Measurements from ENCODE around the gene STK38.
"Not testable (repeated sequence)": the region's sequence is repeated elsewhere in the genome, so short reads cannot be mapped to it uniquely, and the experiment has no call there.

STK38 gene

DNA sequence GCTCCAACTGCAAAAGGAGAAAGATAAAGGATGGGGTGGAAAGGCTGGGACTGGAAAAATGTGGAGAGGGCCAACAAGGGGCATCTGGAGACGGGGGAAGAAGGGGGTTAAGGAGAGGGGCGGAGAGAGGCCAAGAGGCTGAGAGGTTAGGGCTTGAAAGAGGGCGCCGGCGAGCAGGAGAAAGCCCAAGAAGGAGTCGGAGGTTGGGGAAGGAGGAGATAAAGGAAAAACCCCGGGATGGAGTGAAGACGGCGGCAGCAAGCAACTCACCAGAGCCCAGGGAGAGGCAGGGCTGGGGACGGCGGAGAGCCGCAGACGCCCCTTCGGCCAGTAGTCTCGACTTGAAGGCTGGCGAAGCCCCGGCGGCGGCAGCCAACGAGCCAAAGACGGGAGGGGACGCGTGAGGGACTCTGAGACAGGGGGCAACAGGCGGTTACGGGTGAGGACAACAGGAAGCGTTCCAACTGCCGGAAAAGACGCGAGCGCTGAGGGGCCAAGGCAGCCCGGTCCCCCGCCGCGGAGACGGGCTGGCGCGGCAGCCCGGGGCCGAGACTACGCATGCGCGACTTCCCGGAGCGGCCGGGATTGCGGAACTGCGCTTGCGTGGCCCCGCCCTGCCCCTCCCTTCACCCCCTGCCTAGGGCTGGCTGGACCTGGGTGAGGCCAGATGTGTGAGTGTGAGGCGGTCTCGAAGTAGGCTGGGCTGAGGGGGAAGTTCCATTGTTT, at the start of gene STK38:
Gene STK38, minus strand, starts transcription at position 560 of the 726 bp plus-strand sequence. CDS start 7,277 bp downstream, outside the sequence.
- in situ Hi-C loops (cut with MboI; ENCODE audit: low sequenced_read_pairs) = no loop called here

DNA sequence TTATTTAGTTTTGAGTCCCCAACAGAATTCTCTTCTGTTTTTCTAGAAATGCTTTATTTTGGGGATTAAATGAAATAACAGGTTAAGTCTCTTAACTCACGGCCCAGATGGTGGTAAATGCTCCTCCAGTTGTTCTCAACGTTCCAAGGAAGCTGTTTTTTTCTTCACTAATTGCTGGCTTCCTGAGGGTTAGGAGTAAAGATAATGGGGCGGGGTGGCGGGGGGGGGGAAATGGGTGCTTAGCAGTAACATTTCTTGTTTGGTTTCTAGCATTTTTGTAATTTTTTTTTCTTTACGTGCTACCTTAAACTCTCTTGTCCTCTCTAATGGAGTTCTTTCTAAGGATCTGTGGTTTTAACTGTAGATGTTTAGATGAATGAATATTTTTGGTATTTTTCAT, 49.1 kb upstream of the STK38 start:
- in situ Hi-C loops (cut with MboI; ENCODE audit: low sequenced_read_pairs) = no loop called here

DNA sequence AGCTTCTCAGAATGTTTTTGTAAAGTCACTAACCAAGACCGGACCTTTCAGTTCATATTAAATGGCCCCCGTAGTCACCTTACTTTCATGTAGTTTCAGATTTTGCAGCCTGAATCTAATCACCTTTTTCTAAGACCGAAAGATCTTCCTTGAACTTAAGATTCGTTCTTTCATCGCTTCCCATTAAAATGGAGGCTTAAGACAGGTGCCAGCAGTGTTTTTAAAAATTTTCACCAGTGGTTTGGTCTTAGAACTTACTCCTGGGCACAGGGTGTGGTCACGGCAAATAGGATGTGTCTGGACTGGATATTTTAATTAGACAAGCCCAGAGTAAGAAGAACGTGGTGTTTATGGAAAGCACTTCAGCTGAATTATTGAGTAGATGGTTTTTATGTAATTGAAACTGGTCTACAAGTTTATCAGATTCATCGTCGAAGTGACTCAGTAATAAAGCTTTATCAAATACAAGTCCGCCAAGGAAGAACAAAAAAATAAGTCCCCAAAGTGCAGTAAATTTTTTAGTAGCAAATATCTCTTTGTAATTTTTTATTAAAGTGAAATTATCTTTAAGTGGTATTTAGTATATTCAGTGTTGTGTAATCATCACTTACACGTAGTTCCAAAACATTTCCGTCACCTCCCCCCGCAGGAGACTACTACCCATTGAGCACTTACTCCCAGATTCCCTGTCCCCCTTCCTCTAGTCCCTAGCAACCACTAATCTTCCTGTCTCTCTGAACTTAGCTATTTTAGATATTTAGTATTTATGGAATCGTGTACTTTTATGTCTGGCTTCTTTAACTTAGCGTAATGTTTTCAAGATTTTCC, 47.8 kb upstream of the STK38 start:
- in situ Hi-C loops (cut with MboI; ENCODE audit: low sequenced_read_pairs) = no loop called here

DNA sequence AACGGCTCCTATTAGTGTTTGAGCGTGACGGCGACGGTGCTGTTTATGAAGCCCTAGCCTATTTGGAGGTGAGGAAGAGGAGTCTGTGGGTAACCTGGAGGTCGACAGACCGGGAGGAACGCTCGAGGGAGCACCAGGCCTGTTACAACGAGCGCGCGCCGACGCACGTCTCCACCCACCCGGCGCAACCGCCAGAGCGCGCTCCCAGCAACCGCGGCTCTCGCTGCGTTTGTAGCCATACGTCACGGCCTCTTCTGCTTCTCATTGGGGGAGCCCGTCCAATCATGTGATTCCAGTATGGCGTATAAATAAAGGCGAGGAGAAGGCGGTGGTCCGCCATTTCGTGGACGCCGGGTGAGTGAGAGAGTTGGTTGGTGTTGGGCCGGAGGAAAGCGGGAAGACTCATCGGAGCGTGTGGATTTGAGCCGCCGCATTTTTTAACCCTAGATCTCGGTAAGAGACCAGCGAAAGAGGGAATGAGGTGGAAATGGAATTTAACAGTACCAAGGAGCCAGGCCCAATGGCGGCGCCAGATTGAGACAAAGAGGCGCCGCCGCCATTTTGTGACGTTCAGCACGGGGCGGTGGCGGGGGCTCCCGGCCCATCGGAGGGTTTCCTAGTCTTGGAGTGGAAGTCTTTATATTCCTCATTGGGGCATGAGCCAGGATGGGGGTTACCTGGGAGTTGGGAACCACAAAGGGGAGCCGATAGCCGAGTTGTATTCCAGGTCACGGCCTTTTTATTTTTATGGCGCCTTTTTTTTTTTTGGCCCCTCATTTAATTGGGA, 46.9 kb upstream of the STK38 start, which contains the start of gene SRSF3:
Gene SRSF3, plus strand, starts transcription at position 334 of the 787 bp plus-strand sequence. CDS start 2,401 bp downstream, outside the sequence.
- in situ Hi-C loops (cut with MboI; ENCODE audit: low sequenced_read_pairs) = no loop called here

DNA sequence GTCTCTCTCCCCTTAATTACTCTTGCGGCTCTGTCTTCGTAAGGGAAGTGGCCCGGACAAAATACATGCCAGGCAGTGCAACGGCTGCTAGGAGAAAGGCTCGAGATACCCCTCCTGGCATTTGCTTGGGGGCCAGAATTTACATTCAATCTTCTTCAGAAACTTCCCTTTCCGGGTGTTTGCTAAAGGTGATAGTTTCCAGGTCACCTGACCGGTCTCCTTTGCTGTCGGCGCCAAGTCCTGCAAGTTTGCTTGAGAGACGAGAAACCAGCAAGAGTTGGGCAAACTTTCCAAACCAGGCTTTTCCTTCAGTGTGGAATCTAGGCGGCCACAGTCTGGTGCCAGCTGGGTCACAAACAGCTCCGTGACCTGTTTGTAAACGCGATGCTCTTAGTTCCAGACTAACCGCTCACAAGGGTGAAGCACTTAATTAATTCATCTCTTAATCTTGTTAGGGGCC, 46.3 kb upstream of the STK38 start:
- in situ Hi-C loops (cut with MboI; ENCODE audit: low sequenced_read_pairs) = no loop called here

DNA sequence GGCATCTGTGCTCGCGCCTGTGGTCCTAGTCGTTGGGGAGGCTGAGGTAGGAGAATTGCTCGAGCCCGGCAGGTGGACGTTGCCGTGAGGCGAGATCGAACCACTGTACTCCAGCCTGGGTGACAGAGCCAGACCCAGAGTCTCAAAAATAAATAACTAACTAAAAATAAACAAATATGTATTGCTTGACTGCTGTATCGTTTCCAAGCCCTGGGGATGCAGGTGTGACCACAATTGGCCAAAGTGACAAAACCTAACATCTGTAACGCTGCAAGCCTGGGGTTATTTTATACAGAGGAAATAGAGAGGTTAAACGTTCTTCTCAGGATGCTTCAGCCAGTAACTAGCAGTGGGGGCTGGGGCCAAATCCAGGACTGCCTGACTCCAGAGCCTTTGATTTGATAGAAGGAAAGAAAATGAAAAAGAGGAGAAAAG, 45.0 kb upstream of the STK38 start:
- in situ Hi-C loops (cut with MboI; ENCODE audit: low sequenced_read_pairs) = no loop called here

DNA sequence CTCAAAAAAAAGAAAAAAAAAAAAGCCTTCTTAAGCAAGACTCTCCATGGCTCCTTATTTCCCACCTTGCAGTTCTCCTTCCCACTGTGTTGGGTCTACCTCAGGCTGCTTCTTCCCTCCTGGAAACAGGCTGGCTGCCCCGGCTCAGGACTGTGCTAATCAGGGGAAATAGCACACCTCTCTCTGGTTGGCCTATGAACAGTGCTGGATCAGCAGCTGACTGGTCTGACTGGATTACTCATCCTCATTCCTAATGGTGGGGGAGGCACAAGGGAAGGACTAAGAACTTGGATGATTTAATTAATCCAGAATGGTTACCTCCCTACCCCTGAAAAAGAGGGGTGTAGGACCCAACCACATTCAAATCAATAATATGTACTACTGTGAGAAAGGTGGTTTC, 43.0 kb upstream of the STK38 start:
- in situ Hi-C loops (cut with MboI; ENCODE audit: low sequenced_read_pairs) = no loop called here

DNA sequence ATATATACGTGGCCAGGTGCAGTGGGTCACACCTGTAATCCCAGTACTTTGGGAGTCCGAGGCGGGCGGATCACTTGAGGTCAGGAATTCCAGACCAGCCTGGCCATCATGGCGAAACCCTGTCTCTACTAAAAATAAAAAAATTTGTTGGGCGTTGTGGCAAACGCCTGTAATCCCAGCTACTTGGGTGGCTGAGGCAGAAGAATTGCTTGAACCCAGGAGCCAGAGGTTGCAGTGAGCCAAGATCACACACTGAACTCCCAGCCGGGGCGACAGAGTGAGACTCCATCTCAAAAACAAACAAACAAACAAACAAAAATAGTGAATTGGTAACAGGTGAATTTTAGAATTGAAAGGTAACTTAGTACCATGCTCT, 41.7 kb upstream of the STK38 start:
- in situ Hi-C loops (cut with MboI; ENCODE audit: low sequenced_read_pairs) = not testable (repeated sequence)

DNA sequence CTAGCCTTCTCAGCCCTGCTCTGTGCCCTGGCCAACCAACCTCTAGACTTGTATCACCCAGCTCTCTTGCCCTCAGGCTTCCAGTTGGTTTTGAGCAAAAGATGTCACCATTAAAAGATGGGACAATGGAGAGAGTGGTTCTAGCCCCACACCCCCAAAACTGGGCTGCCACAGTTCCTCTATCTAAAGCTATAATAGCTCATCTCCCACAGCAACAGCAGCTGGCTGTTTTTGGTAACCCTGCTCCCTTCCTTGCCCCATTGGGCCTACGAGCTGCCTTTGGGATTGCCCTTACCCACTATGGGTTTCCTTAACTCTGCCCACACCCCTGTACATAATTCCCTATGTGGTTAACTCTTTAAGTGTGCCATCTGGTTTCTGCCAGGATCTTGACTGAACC, 39.3 kb upstream of the STK38 start:
- in situ Hi-C loops (cut with MboI; ENCODE audit: low sequenced_read_pairs) = no loop called here

DNA sequence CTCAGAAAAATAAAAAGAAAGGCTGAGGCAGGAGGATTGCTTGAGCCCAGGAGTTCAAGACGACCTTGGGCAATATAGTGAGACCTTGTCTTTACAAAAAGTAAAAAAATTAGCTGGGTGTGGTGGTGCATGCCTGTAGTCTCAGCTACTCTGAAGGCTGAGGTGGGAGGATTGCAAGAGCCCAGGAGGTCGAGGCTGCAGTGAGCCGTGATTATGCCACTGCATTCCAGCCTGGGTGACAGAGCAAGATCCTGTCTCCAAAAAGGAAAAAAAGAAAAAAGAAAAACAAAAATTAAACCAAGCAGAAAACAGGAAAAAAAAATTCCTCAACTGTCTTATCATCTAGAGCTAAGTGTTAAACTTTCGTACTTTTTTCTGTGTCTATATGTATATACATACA, 34.4 kb upstream of the STK38 start:
- in situ Hi-C loops (cut with MboI; ENCODE audit: low sequenced_read_pairs) = no loop called here

DNA sequence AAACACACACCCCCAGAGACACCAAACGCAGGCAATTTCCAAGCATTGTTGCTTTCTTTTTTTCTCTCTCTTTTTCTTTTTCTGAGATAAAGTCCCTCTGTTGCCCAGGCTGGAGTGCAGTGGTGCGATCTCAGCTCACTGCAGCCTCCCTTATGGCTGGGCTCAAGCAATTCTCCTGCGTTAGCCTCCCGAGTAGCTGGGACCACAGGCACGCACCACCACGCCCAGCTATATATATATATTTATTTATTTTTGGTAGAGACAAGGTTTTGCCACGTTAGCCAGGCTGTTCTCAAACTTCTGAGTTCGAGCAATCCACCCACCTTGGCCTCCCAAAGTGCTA, 32.9 kb upstream of the STK38 start:
- in situ Hi-C loops (cut with MboI; ENCODE audit: low sequenced_read_pairs) = no loop called here

DNA sequence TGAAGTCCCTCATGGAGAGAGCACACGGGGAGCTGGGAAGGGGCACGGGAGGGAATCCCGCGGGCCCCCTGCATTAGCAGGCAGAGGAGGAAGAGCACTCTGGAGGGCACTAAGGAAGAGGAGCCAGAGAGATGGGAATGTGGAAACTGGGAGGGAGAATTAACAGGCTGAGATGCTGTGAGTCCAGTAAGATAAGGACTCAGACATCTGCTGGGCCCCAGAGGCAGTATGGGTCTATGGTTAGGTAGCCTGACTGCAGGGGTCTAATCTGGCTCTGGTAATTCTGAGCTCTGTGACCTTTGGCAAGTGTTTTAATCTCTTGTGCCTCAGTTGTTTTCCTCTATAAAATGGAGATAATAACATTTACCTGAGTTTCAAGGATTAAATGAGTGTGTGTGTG, 31.2 kb upstream of the STK38 start:
- in situ Hi-C loops (cut with MboI; ENCODE audit: low sequenced_read_pairs) = no loop called here

DNA sequence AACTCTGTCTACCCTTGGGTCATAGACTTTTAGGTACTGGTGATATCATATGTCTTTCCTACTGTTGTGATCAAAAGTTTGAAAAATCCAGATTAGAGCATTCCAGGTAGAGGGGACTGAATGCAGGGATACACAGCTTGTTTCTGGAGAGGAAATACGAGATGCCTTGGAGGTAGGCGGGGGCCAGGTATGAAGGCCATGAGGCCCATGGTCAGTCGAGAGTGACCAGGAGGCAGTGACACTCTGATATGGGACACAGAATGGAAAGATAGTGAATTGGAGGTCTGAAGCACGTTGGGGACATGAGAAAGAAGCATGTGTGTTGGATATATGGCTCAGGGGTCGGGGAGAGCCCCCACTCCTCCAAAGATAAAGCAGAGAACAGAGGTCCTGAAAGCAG, 30.8 kb upstream of the STK38 start:
- in situ Hi-C loops (cut with MboI; ENCODE audit: low sequenced_read_pairs) = no loop called here

DNA sequence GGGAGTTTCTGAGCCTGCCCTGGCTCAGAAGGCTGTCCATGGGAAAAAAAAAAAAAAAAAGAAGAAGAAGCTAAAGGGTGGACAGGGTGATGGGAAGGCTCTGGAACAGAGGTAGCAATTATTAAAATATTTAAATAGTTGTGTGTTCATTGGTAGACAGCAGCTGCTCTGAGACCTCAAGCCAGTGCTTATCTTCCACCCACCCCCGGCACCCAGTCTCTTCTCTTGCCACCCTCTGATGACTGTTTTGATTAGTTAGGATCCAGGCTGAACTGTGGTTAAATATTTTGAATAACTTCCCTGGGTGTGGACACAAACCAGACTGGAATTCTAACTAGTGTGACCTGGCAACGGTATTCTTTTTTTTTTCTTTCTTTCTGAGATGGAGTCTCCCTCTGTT, 30.0 kb upstream of the STK38 start:
- in situ Hi-C loops (cut with MboI; ENCODE audit: low sequenced_read_pairs) = no loop called here

DNA sequence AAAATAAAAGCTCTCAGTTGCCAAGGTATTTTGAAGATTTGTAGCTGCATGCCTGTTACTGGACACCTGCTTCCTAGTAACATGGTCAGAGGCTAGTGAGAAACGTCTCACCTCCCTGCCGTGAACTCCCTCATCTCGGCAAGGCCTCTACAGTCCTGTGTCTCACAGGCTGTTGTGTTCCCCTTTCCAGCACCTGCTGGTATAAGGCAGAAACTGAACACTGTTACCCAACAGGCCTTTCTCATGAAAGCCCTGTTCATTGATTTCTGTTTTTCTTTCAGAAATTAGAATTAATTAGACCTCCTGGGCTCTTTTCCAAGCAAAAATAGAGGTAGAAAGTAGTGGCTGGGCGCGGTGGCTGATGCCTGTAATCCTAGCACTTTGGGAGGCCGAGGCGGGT, 29.3 kb upstream of the STK38 start:
- in situ Hi-C loops (cut with MboI; ENCODE audit: low sequenced_read_pairs) = no loop called here

DNA sequence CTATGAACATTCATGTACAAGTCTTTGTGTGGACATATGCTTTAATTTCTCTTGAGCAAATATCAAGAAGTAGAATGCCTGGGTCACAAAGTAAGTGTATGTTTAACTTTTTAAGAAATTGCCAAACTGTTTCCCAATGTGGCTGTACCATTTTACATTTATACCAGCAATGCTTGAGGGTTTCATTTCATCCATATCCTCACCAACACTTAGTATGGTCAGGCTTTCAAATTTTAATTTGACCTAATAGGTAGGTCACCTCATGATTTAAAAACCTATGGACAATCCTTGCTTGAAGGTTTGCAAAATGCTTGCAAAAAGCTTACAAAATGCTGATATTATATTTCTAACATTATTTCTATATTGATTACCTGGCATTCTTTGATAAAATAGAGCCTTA, 27.4 kb upstream of the STK38 start:
- in situ Hi-C loops (cut with MboI; ENCODE audit: low sequenced_read_pairs) = no loop called here

DNA sequence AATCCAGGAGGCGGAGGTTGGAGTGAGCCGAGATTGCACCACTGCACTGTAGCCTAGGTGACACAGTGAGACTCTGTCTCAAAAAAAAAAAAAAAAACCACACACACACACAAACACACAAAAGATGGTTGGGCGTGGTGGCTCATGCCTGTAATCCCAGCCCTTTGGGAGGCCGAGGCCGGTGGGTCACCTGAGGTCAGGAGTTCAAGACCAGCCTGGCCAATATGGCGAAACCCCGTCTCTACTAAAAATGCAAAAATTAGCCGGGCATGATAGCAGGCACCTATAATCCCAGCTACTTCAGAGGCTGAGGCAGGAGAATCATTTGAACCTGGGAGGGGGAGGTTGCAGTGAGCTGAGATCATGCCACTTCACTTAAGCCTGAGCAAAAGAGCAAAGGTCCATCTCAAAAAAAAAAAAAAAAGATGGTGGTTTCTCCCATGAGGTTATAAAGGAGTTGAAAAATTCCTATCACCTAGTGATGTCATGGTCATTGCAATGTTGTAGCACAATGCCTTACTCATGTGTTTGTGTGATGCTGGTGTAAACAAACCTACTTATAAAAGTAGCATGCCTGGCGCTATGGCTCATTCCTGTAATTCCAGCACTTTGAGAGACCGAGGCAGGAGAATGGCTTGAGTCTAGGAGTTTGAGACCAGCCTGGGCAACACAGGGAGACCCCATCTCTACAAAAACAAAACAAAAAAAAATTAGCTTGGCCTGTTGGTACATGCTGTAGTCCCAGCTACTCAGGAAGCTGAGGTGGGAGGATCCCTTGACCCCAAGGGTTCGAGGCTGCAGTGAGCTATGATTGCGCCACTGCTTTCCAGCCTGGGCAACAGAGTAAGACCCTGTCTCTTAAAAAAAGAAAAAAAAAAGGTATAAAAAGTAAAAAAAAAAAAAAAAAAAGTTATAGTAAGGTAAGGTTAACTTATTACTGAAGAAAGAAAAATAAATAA, 25.4 kb upstream of the STK38 start:
- in situ Hi-C loops (cut with MboI; ENCODE audit: low sequenced_read_pairs) = not testable (repeated sequence)

DNA sequence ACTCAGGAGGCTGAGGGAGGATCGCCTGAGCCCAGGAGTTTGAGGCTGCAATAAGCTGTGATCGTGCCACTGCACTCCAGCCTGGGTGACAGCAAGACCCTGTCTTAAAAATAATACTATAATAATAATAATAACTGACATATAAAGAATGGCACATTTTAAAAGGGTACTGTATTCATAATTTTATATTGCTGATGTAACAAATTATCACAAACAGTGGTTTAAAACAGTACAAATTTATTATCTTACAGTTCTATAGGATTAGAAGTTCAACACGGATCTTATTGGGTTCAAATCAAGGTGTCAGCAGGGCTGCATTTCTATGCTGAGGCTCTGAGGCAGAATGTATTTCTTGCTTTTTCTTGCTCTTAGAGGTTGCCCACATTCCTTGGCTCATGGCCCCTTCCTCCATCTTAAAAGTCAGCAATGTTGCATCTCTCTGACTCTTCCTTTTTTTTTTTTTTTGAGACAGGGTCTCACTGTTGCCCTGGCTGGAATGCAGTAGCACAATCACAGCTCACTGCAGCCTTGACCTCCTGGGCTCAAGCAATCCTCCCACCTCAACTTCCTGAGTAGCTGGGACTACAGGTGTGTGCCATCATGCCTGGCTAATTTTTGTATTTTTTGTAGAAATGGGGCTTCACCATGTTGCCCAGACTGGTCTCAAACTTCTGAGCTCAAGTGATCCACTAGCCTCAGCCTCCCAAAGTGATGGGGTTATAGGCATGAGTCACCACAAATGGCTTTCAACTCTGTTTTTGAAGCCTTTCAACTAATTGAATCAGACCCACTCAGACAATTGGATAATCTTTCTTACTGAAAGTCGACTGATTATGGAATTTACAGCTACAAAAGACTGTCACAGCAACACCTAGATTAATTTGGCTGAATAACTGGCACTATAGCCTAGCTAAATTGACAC, 24.1 kb upstream of the STK38 start:
- in situ Hi-C loops (cut with MboI; ENCODE audit: low sequenced_read_pairs) = no loop called here

DNA sequence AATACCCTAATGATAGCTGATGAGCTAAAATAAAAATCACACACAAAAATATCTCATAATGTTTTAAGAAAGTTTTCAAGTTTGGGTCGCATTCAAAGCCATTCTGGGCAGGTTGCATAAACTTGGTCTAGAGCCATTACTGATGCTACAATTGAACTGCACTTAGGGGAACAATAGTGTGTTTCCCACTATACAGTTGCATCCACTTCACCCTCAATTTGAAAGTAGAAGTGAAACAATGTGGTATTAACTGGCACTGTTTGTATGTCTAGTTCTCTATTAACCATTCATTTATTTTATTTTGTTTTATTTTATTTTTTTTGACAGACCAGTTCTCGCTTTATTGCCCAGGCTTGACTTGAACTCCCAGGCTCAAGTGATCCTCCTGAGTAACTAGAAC, 23.0 kb upstream of the STK38 start:
- in situ Hi-C loops (cut with MboI; ENCODE audit: low sequenced_read_pairs) = no loop called here
